NCI-H226 (cell line): ENCODE results near the gene CAMKMT.

Source experiments
- DNase-seq: peaks from one replicate; pipeline ENCODE4 v3.0.0-alpha.2; 2015

CAMKMT gene

GRCh38 chr2:44778671-44779476, 417.1 kb downstream of the CAMKMT start:
- DNase-seq = no peak

GRCh38 chr2:44779793-44780192, 418.0 kb downstream of the CAMKMT start:
- no peak for DNase-seq

GRCh38 chr2:44780406-44780805, 418.7 kb downstream of the CAMKMT start:
- no peak for DNase-seq

- DNase-seq = no peak
These were observed 423.7 kb downstream of the CAMKMT start for GRCh38 chr2:44785433-44785832.

GRCh38 chr2:44786045-44786816, 424.5 kb downstream of the CAMKMT start:
- no peak for DNase-seq

GRCh38 chr2:44786817-44787214, 425.1 kb downstream of the CAMKMT start:
- no peak for DNase-seq

GRCh38 chr2:44787663-44788062, 425.9 kb downstream of the CAMKMT start:
- no peak for DNase-seq

- no peak for DNase-seq
These were observed 427.7 kb downstream of the CAMKMT start for GRCh38 chr2:44789446-44789845.

GRCh38 chr2:44789971-44790721, 428.4 kb downstream of the CAMKMT start:
- DNase-seq = no peak

- no peak for DNase-seq
These were observed 431.6 kb downstream of the CAMKMT start for GRCh38 chr2:44793322-44793870.

GRCh38 chr2:44796771-44797170, 435.0 kb downstream of the CAMKMT start:
- no peak for DNase-seq

- DNase-seq = no peak
These were observed 436.5 kb downstream of the CAMKMT start for GRCh38 chr2:44798139-44798659.

GRCh38 chr2:44799105-44799504, 437.4 kb downstream of the CAMKMT start:
- DNase-seq = no peak

GRCh38 chr2:44799754-44800153, 438.0 kb downstream of the CAMKMT start:
- no peak for DNase-seq

- DNase-seq = no peak
These were observed 439.6 kb downstream of the CAMKMT start for GRCh38 chr2:44801289-44801840.

GRCh38 chr2:44801841-44802776, 440.4 kb downstream of the CAMKMT start:
- no peak for DNase-seq

GRCh38 chr2:44802777-44803424, 441.2 kb downstream of the CAMKMT start:
- DNase-seq = no peak

GRCh38 chr2:44804406-44805265, 442.9 kb downstream of the CAMKMT start:
- DNase-seq = no peak

GRCh38 chr2:44805401-44806235, 443.9 kb downstream of the CAMKMT start:
- DNase-seq = no peak
